HG03457 (cell line): Measurements from ENCODE around the gene UGT1A8.
"Not testable (repeated sequence)": the region's sequence is repeated elsewhere in the genome, so short reads cannot be mapped to it uniquely, and the experiment has no call there.

Experiments used
- ATAC-seq: cut with Tn5 transposase; IDR thresholded peaks from one replicate; pipeline ENCODE4 v1.9.1; 2021; ENCODE audit warnings: moderate number of reproducible peaks; ENCODE audit not compliant: unreplicated experiment

UGT1A8 gene

GRCh38 chr2:233617476-233617875, at the start of gene UGT1A8:
UGT1A8 (plus strand) TSS chr2:233617633; CDS start chr2:233617708, 75 bp downstream.
- not testable (repeated sequence) for ATAC-seq

GRCh38 chr2:233571001-233571400, 46.4 kb upstream of the UGT1A8 start:
- no peak for ATAC-seq

DNA sequence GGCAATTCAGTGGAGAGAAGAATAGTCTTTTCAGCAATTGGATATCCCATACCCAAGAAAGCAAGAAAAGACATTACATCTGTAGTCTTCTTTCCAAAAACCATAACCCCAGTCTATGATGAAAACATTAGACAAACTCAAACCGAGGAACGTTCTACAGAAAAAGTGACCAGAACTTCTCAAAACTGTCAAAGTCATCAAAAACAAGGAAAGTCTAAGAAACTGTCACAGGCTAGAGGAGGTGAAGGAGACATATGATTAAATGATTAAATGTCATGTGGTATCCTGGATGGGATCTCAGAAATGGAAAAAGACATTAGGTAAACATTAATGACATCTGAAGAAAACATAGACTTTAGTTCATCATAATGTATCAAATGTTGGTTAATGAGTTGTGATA, 46.0 kb upstream of the UGT1A8 start:
- no peak for ATAC-seq

GRCh38 chr2:233572468-233572867, 45.0 kb upstream of the UGT1A8 start:
- ATAC-seq, result no peak

- ATAC-seq, result not testable (repeated sequence)
These were observed 40.1 kb upstream of the UGT1A8 start for GRCh38 chr2:233577341-233577740.

DNA sequence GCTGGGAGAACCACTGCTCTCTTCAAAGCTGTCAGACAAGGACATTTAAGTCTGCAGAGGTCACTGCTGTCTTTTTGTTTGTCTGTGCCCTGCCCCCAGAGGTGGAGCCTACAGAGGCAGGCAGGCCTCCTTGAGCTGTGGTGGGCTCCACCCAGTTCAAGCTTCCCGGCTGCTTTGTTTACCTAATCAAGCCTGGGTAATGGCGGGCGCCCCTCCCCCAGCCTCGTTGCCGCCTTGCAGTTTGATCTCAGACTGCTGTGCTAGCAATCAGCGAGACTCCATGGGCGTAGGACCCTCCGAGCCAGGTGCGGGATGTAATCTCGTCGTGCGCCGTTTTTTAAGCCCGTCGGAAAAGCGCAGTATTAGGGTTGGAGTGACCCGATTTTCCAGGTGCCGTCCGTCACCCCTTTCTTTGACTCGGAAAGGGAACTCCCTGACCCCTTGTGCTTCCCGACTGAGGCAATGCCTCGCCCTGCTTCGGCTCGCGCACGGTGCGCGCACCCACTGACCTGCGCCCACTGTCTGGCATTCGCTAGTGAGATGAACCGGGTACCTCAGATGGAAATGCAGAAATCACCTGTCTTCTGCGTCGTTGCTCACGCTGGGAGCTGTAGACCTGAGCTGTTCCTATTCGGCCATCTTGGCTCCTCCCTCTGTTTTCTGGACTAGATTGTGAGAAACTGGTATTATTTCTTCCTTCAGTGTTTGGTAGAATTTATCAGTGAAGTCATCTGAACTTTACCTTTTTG, 34.0 kb upstream of the UGT1A8 start:
- not testable (repeated sequence) for ATAC-seq

DNA sequence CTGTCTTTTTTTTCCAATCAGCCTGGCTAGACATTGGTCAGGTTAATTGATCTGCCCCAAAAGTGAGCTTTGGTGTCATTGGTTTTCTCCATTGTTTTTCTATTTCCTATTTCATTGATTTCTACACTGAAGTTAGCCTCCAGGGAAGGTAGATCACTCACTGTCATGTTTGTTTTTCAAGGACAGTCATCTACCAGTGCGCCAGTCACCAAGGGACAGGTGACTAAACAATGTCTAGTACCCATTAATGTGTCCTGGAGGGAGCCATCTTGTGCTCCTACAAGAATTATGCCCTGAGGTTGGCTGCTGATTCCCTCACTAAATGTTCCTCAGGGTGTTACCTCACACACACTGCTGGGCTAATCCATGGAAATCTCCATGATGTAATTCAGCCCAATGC, 33.2 kb upstream of the UGT1A8 start:
- no peak for ATAC-seq

GRCh38 chr2:233588400-233588799, 29.0 kb upstream of the UGT1A8 start:
- no peak for ATAC-seq

DNA sequence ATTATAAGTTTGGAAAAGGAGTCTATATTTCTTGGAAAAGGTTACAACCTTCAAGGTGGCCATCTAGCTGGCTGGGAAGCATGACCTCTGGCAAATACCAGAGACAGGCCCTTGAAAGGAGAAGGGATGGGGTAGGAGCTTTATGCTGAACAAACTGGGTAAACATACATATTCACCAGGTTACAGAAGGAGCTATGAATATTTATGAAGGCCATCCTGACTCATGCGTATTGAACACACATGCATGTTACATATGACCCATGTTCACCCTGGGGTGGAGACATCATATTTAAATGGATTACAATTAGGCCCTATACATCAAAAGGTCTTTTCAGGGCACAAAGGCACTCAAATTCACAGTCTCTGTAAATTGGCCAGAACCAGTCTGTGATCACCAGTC, 24.7 kb upstream of the UGT1A8 start:
- not testable (repeated sequence) for ATAC-seq

DNA sequence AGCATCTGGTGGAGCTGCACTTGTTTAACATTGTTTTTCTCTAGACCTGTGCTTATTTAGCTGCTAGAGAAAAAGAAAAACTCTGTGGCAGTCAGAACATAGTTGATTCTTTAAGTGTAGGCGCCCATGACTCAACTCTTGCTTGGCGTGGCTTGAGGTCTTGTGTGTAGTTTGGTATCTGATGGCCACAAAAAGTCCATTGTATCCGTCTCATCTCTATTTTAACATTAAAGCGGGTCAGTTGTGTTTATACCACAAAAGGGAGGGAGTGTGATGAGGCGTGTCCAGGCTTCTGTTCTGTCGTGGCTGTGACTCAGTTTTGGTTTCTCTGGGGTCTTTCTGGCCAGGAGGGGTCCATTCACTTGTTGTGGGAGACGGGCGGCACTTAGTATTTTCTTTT, 24.2 kb upstream of the UGT1A8 start:
- ATAC-seq, result no peak

DNA sequence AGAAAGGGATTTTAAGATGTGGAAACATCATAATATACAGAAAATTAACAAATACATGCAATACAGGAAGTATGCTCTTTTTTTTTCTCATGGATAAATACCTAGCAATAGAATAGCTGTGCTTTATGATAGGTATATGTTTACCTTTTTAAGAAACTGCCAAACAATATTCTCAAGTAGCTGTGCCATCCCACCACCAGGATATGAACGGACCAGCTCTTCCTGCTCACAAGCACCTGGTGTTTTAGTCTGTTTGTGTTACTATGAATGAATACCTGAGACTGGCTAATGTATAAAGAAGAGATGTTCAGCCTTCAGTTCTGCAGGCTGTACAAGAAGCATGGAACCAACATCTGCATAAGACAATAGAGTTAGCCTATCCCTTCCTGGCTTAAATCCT, 19.9 kb upstream of the UGT1A8 start:
- ATAC-seq, result no peak

- ATAC-seq, result no peak
These were observed 18.5 kb upstream of the UGT1A8 start for GRCh38 chr2:233598952-233599351.

- ATAC-seq, result no peak
These were observed 17.0 kb upstream of the UGT1A8 start for GRCh38 chr2:233600386-233600785.

- ATAC-seq, result no peak
These were observed 15.4 kb upstream of the UGT1A8 start for GRCh38 chr2:233602076-233602475.

DNA sequence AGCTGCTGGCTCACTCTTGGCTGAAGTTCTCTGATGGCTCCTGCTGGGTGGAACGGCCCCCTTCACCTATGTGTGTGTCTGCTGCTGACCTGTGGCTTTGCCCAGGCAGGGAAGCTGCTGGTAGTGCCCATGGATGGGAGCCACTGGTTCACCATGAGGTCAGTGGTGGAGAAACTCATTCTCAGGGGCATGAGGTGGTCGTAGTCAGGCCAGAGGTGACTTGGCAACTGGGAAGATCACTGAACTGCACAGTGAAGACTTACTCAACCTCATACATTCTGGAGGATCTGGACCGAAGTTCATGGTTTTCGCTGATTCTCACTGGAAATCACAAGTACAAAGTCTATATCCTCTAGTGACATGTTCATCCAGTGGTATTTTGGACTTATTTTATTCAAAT, 13.9 kb upstream of the UGT1A8 start:
- no peak for ATAC-seq

GRCh38 chr2:233604826-233605225, 12.6 kb upstream of the UGT1A8 start:
- ATAC-seq, result no peak

- no peak for ATAC-seq
These were observed 11.8 kb upstream of the UGT1A8 start for GRCh38 chr2:233605680-233606079.

DNA sequence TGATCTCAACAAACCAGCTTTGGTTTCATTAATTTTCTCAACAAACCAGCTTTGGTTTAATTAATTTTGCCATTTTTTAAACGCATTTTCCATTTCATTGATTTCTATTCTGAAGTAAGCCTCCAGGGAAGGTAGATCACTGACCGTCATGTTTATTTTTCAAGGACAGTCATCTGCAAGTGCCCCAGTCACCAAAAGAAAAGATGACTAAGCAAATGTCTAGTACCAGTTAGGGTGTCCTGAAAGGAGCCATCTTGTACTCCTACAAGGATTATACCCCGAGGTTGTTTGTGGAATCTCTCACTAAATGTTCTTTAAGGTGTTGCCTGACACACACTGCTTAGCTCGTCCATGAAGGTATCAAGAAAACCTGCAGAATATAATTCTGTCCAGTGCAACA, 6.1 kb upstream of the UGT1A8 start:
- no peak for ATAC-seq

DNA sequence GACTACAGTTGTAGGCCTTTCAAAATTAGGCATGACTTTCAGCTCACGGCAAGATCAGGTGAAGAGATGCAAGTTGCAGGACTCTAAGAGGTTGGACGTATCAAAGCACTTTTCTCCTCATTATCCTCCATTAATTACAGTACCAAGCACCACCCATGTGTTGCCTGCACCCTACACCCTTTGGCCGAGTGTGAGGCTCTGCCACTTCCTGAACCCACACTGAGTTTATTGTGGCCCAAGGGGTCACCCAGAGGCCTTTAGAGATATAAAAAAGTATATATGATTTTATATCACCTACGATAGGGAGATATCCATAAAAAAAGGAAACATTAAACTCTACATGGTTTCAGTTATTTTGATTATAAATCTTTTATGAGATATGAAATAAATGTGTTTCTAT, 2.8 kb downstream of the UGT1A8 start:
- ATAC-seq, result no peak

DNA sequence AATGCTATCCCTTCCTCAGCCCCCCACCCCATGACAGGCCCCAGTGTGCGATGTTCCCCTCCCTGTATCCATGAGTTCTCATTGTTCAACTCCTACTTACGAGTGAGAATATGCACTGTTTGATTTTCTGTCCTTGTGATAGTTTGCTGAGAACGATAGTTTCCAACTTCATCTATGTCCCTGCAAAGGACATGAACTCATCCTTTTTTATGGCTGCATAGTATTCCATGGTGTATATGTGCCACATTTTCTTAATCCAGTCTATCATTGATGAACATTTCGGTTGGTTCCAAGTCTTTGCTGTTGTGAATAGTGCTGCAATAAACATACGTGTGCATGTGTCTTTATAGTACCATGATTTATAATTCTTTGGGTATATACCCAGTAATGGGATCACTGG, 4.4 kb downstream of the UGT1A8 start:
- not testable (repeated sequence) for ATAC-seq

GRCh38 chr2:233627331-233628025, 10.0 kb downstream of the UGT1A8 start:
- no peak for ATAC-seq

DNA sequence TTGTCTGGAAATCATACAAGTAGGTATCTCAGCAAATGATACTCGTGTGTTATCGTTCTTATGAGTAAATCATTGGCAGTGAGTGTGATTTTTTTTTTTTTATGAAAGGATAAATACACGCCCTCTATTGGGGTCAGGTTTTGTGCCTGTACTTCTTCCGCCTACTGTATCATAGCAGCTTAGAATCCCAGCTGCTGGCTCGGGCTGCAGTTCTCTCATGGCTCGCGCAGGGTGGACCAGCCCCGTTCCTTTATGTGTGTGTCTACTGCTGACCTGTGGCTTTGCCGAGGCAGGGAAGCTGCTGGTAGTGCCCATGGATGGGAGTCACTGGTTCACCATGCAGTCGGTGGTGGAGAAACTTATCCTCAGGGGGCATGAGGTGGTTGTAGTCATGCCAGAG, 18.9 kb downstream of the UGT1A8 start, which contains the start of gene UGT1A10:
Gene UGT1A10, plus strand, starts transcription at position 143 of the 400 bp plus-strand sequence. Its CDS starts 75 bp downstream, at position 218.
- ATAC-seq, result not testable (repeated sequence)
